K562 treated with DMSO at 1 percent for 48 hours (cell line): ENCODE measurements around the gene LMTK3. TPM values are rescaled to one million over a fixed set of nuclear protein-coding genes. Genes with fewer than 3 reads are reported as not detected.

Experiments
- total RNA-seq: library from RNA; unstranded; fragments of 300-600 nt; gene quantifications from 2 replicates; pipeline ENCODE4 v1.2.3, GENCODE V29; 2022; ENCODE audit warnings: low replicate concordance; ENCODE audit errors: extremely low read depth

Gene LMTK3
- total RNA-seq, result not detected in 2 replicates

DNA sequence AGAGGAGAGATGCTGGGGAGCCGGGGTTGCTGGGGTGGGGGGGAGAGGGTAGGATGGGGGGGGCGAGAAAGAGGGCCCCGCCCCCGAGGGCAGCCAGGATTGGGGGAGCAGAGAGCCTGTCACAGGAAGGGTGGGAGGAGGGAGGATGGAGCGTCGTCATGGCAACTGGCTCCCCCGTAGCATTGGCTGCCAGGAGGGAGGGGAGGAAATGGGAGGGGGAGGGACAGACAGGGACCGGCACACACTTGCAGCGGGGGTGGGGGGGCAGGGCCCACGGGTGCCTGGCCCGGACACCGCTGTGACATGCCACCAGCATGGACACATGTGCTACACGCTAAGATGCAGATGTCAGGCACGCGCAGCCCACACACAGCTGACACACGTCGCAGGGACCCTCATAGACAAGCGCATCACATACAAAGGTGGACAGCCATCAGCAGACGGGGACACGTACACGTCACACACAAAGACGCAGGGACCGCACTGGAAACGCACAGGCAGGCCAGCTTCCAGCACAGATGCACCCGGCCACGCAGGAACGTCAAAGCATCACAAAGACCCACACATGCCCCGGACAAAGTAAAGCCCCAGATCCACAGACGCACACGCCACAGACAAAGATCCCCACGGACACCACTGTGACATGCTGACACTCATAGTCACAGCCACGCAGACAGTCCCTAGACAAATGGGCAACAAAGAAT, at the start of gene LMTK3:
TSS of gene LMTK3 (minus strand) at position 36 of the 704 bp plus-strand sequence. CDS start 259 bp downstream, outside the sequence.

GRCh38 chr19:48551437-48552302, 40.0 kb upstream of the LMTK3 start, which contains the start of gene SULT2B1:
Gene SULT2B1 (plus strand): TSS chr19:48552172. CDS start chr19:48552253, 81 bp downstream.

DNA sequence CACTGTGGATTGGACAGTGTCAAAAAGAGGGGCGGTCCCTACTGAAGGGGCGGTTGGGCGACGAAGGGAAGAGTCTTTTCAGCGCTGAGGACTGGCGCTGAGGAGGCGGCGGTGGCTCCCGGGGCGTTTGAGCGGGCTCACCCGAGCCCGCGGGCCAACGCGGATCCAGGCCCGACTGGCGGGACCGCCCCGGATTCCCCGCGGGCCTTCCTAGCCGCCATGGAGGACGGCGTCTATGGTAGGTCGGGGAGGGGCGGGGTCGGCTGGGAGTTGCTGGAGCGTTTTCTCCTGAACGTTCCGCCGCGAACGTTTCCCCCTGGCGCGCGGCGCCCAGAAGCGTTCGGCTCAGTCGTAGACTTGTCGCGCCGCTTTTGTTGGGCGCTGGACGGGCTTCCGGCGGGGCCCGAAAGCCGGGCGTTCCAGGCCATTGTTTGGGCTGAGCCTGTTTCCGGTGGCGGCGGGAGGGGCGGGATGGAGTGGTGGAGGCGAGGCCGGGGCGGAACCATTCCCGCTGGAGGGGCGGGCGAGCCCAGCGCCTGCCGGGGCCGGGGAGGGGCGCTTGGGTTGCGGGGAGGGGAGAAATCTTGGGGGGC, 42.2 kb downstream of the LMTK3 start, which contains the start of gene CYTH2:
TSS of gene CYTH2 (plus strand) at position 81 of the 593 bp plus-strand sequence. CDS start at position 220, 139 bp downstream.

DNA sequence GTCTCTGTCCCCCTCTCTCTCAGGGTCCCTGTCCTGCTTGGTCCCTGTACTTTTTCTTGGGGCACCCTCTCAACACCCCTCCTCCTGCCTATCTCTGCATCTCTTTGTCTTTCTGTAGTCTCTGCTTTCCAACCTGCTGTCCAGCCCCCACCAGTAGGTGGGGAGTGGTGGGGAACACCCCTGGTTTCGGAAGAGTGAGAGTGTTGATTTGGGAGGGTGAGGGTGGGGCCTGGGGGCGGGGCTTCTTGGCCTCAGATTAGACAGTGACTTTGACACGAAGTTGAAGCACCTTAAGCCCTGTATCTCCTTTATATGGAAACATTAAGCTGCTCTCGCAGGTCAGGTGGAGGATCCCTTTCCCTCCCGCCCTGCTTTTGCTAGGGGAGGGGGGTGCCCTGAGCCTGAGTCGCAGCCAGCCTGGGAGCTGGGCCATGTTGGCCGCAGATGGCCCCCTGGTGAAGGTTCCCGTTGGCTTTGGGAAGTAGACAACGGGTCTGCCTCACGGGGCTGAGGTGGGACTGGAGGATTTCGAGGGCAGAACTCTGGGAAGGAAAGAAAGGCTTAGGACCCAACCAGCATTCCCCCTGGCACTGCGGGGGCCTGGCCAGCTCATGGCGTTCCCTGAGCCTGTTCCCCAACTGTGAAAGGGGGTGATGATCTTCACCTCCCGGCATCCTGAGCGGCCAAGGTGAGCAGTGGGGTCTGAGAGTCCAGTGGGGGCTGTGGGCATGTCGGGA, 56.3 kb downstream of the LMTK3 start, which contains the start of gene KCNJ14:
TSS of gene KCNJ14 (plus strand) at position 404 of the 737 bp plus-strand sequence. CDS start 6,151 bp downstream, outside the sequence.

DNA sequence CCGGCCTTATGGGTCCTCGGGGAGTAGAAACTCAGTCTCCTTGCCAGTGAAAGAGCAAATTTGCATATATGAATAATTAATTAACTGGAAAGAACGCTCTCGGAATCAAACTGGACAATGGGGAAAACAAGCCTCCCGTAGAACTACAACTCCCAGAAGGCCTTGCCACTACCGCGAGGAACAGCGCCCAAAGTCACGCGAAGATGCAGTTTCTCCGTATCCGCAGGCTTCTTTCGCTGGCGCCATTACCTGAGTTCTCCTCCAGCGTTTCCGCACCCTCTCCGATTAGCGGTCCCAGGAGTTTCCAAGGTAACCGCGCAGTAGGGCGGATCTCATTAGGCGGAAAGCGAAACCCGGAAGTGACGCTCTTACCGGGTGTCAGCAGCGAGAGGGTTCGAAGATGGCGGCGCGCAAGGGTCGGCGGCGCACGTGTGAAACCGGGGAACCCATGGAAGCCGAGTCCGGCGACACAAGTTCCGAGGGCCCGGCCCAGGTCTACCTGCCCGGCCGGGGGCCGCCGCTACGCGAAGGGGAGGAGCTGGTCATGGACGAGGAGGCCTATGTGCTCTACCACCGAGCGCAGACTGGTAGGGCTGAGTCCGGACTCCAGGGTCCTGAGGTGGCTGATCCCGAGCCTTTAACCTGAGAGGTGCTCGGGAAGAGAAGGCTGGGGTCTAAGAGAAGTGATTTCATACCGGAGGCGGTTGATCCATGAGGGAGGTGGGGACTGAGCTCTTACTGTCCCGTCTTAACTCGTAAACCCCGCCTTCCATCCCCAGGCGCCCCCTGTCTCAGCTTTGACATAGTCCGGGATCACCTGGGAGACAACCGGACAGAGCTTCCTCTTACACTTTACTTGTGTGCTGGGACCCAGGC, 65.8 kb downstream of the LMTK3 start, which contains the start of gene GRWD1:
TSS of gene GRWD1 (plus strand) at position 378 of the 876 bp plus-strand sequence. CDS start at position 401, 23 bp downstream.

Other genes starting within 250 kb of the LMTK3 start
- gene ZNF114, start 241.8 kb downstream of the LMTK3 start, total RNA-seq, result not detected in 2 replicates
- gene EMP3, start 186.3 kb downstream of the LMTK3 start, total RNA-seq, result not detected in 2 replicates
- gene TMEM143, start 147.9 kb downstream of the LMTK3 start, total RNA-seq, result not detected in 2 replicates
- gene SYNGR4, start 147.5 kb downstream of the LMTK3 start, total RNA-seq, result not detected in 2 replicates
- not detected in 2 replicates for gene KDELR1, start 120.3 kb downstream of the LMTK3 start, total RNA-seq
- gene GRIN2D, start 118.2 kb downstream of the LMTK3 start, total RNA-seq, result not detected in 2 replicates
- gene GRWD1, start 65.9 kb downstream of the LMTK3 start, total RNA-seq, result not detected in 2 replicates
- gene KCNJ14, start 56.3 kb downstream of the LMTK3 start, total RNA-seq, result not detected in 2 replicates
- 369 TPM in 1 of 2 replicates, not detected in the other for gene CYTH2, start 42.5 kb downstream of the LMTK3 start, total RNA-seq
- not detected in 2 replicates for gene SULT2B1, start 40.3 kb upstream of the LMTK3 start, total RNA-seq
- not detected in 2 replicates for gene SPACA4, start 94.9 kb upstream of the LMTK3 start, total RNA-seq
- not detected in 2 replicates for gene FAM83E, start 103.2 kb upstream of the LMTK3 start, total RNA-seq
- gene RPL18, start 107.3 kb upstream of the LMTK3 start, total RNA-seq, result 1,825 and 4,740 TPM in 2 replicates
- not detected in 2 replicates for gene SPHK2, start 107.7 kb upstream of the LMTK3 start, total RNA-seq
- not detected in 2 replicates for gene DBP, start 125.5 kb upstream of the LMTK3 start, total RNA-seq
- not detected in 2 replicates for gene CA11, start 134.4 kb upstream of the LMTK3 start, total RNA-seq
- gene NTN5, start 161.2 kb upstream of the LMTK3 start, total RNA-seq, result not detected in 2 replicates
- not detected in 2 replicates for gene FUT2, start 184.1 kb upstream of the LMTK3 start, total RNA-seq
- gene MAMSTR, start 207.9 kb upstream of the LMTK3 start, total RNA-seq, result not detected in 2 replicates
- not detected in 2 replicates for gene RASIP1, start 228.8 kb upstream of the LMTK3 start, total RNA-seq
- not detected in 2 replicates for gene IZUMO1, start 235.1 kb upstream of the LMTK3 start, total RNA-seq
- gene FUT1, start 240.8 kb upstream of the LMTK3 start, total RNA-seq, result not detected in 2 replicates
- gene FGF21, start 243.7 kb upstream of the LMTK3 start, total RNA-seq, result not detected in 2 replicates